ENCODE measurements around the gene ELMOD2. TPM values are rescaled to one million over a fixed set of nuclear protein-coding genes. Genes with fewer than 3 reads are reported as not detected.

ELMOD2 gene
- total and polyA plus RNA-seq, 2 of the 13 experiments (the other 11 are each of a cell fraction or from before 2014, with no cell fraction given): 10.2 to 38.1 TPM

DNA sequence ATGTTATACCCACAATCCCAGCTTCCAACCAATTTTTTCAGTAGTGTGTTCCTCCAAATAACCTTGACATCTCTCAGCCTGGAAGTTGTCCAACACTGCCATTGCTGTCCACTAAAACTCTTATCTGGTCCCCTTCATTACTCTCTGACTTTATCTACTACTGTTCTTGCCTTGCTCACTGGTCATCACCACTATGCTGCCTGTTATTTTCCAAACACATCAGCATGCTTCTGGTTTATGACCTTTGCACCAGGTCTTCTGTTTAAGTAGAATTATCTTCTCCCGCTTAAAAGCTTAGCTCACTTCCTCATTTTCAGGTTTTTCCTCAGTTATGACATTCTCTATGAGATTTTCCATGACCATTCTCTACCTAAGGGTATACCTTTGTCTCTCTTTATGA is 5.5 kb downstream of the ELMOD2 start:
- Histone ChIP-seq H3K27ac (ENCODE audit: extremely low read length, insufficient read depth, low read length) (peak overlapping the region; percentile 61), H3K4me3 (replicated peaks in 1 of 3; ENCODE audit: insufficient read depth in 1 of 3, low read depth in 2 of 3, low read length in 3 of 3) (peak overlapping the region in 1 of 3 experiments; percentile 8; a peak in 2 of 6 replicates), H3K9me3 (ENCODE audit: low read length) (no peaks in the 10 kb centered on the region), H3K36me3 (replicated peaks in 1 of 2; ENCODE audit: control insufficient read depth in 1 of 2, insufficient read depth in 2 of 2, low read length in 2 of 2) (peaks cover 0 to 7% of the 10 kb centered on the region in 2 experiments; a peak in 1 of 5 replicates), H3K27me3 (ENCODE audit: control insufficient read depth in 1 of 2, insufficient read depth in 2 of 2, low read length in 2 of 2) (no peaks in the 10 kb centered on the region; a peak in 1 of 5 replicates), H2AFZ (ENCODE audit: low read length) (no peak overlapping the region), H3K4me1 (ENCODE audit: insufficient read depth, low read length) (peaks cover 29% of the 10 kb centered on the region), H3K79me2 (ENCODE audit: insufficient read depth, low read length) (peaks cover 13% of the 10 kb centered on the region), H4K20me1 (ENCODE audit: insufficient read depth, low read length) (no peaks in the 10 kb centered on the region), H3K9ac (ENCODE audit: insufficient read depth, low read depth, low read length) (no peak overlapping the region), H3K4me2 (ENCODE audit: low read depth, low read length) (peak overlapping the region; percentile 31)
- ChIA-PET POLR2A (interaction anchor here (1.6 kb wide), 1 partner anchor 101 kb away, joined by 5 read pairs; the partner anchor contains the start of gene CLGN), CTCF (ENCODE audit: low intra/inter-chr PET ratio, low total read pairs) (no interaction called here)
- peak; percentile 89 for ATAC-seq
- DNase-seq (ENCODE audit: low spot score): peak; percentile 83
- WGBS (ENCODE audit: low lambda C conversion rate): 12% methylated on average over 1 of the region's 1 CpG
- no TSS peak for BruUV-seq (replicated peaks)
- FAIRE-seq: peak; percentile 18
- in situ Hi-C loops (cut with HindIII; ENCODE audit: extremely low pct_ligation_motif_present, low pct_unique_long_range_greater_than_20kb) (no loop called here), intact Hi-C loops (cut with micrococcal nuclease; ENCODE audit: unreplicated experiment) (loop anchor here (5.0 to 10.0 kb wide), 2 partner anchors 38 to 225 kb away; partner anchors contain the start of genes TBC1D9 and UCP1)
- TF ChIP-seq SMARCC2 (IDR thresholded peaks at IDR 0.05): no peak
- no peak for TF ChIP-seq ZNF816 (CRISPR knock-in tag; IDR thresholded peaks at IDR 0.05; ENCODE audit: borderline replicate concordance)
- TF ChIP-seq ZNF432 (CRISPR knock-in tag; IDR thresholded peaks at IDR 0.05; ENCODE audit: borderline replicate concordance): no peak
- TF ChIP-seq, protein P1, sequence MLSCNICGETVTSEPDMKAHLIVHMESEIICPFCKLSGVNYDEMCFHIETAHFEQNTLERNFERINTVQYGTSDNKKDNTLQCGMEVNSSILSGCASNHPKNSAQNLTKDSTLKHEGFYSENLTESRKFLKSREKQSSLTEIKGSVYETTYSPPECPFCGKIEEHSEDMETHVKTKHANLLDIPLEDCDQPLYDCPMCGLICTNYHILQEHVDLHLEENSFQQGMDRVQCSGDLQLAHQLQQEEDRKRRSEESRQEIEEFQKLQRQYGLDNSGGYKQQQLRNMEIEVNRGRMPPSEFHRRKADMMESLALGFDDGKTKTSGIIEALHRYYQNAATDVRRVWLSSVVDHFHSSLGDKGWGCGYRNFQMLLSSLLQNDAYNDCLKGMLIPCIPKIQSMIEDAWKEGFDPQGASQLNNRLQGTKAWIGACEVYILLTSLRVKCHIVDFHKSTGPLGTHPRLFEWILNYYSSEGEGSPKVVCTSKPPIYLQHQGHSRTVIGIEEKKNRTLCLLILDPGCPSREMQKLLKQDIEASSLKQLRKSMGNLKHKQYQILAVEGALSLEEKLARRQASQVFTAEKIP (CRISPR knock-in tag; IDR thresholded peaks at IDR 0.05; ENCODE audit: borderline replicate concordance): no peak
- no peak for TF ChIP-seq SP5 (CRISPR knock-in tag; IDR thresholded peaks at IDR 0.05; ENCODE audit: borderline replicate concordance, low read depth)
- TF ChIP-seq, protein P2, sequence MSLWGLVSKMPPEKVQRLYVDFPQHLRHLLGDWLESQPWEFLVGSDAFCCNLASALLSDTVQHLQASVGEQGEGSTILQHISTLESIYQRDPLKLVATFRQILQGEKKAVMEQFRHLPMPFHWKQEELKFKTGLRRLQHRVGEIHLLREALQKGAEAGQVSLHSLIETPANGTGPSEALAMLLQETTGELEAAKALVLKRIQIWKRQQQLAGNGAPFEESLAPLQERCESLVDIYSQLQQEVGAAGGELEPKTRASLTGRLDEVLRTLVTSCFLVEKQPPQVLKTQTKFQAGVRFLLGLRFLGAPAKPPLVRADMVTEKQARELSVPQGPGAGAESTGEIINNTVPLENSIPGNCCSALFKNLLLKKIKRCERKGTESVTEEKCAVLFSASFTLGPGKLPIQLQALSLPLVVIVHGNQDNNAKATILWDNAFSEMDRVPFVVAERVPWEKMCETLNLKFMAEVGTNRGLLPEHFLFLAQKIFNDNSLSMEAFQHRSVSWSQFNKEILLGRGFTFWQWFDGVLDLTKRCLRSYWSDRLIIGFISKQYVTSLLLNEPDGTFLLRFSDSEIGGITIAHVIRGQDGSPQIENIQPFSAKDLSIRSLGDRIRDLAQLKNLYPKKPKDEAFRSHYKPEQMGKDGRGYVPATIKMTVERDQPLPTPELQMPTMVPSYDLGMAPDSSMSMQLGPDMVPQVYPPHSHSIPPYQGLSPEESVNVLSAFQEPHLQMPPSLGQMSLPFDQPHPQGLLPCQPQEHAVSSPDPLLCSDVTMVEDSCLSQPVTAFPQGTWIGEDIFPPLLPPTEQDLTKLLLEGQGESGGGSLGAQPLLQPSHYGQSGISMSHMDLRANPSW (CRISPR knock-in tag; IDR thresholded peaks at IDR 0.05; ENCODE audit: borderline replicate concordance): no peak
- TF ChIP-seq ARNT (IDR thresholded peaks at IDR 0.05): no peak
- TF ChIP-seq ZFP36L1 (CRISPR knock-in tag; IDR thresholded peaks at IDR 0.05): no peak
- TF ChIP-seq FOXA3 (CRISPR knock-in tag; IDR thresholded peaks at IDR 0.05): peak; percentile 29; the same call in 1 of the 2 replicates
- TF ChIP-seq, protein P3, sequence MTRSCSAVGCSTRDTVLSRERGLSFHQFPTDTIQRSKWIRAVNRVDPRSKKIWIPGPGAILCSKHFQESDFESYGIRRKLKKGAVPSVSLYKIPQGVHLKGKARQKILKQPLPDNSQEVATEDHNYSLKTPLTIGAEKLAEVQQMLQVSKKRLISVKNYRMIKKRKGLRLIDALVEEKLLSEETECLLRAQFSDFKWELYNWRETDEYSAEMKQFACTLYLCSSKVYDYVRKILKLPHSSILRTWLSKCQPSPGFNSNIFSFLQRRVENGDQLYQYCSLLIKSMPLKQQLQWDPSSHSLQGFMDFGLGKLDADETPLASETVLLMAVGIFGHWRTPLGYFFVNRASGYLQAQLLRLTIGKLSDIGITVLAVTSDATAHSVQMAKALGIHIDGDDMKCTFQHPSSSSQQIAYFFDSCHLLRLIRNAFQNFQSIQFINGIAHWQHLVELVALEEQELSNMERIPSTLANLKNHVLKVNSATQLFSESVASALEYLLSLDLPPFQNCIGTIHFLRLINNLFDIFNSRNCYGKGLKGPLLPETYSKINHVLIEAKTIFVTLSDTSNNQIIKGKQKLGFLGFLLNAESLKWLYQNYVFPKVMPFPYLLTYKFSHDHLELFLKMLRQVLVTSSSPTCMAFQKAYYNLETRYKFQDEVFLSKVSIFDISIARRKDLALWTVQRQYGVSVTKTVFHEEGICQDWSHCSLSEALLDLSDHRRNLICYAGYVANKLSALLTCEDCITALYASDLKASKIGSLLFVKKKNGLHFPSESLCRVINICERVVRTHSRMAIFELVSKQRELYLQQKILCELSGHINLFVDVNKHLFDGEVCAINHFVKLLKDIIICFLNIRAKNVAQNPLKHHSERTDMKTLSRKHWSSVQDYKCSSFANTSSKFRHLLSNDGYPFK (CRISPR knock-in tag; IDR thresholded peaks at IDR 0.05; ENCODE audit: borderline replicate concordance): no peak
- TF ChIP-seq, protein P4, sequence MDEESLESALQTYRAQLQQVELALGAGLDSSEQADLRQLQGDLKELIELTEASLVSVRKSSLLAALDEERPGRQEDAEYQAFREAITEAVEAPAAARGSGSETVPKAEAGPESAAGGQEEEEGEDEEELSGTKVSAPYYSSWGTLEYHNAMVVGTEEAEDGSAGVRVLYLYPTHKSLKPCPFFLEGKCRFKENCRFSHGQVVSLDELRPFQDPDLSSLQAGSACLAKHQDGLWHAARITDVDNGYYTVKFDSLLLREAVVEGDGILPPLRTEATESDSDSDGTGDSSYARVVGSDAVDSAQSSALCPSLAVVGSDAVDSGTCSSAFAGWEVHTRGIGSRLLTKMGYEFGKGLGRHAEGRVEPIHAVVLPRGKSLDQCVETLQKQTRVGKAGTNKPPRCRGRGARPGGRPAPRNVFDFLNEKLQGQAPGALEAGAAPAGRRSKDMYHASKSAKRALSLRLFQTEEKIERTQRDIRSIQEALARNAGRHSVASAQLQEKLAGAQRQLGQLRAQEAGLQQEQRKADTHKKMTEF (CRISPR knock-in tag; IDR thresholded peaks at IDR 0.05): peak; percentile 70
- TF ChIP-seq TARDBP (CRISPR knock-in tag; IDR thresholded peaks at IDR 0.05): 0 out of 2 replicates have a peak, but pooled peaks have one; percentile 35
- no peak for TF ChIP-seq MXD4 (CRISPR knock-in tag; IDR thresholded peaks at IDR 0.05)
- TF ChIP-seq U2AF2 (IDR thresholded peaks at IDR 0.05; ENCODE audit: low read depth, low read length): no peak
- TF ChIP-seq ZNF235 (CRISPR knock-in tag; IDR thresholded peaks at IDR 0.05; ENCODE audit: borderline replicate concordance): no peak
- TF ChIP-seq GFI1 (CRISPR knock-in tag; IDR thresholded peaks at IDR 0.05; ENCODE audit: borderline replicate concordance): peak; percentile 42; the same call in 1 of the 2 replicates
